Measurements from ENCODE around the gene RAMP2.

GRCh38 chr17:42795465-42795864, 34.4 kb downstream of the RAMP2 start:
- TF ChIP-seq CTCF (conservative IDR thresholded peaks at IDR 0.05; ENCODE audit: low read length): no peak
- no peak for TF ChIP-seq EZH2phosphoT487 (IDR thresholded peaks at IDR 0.05; ENCODE audit: borderline replicate concordance)

All from Loucy (cell line).